Skin epidermis (tissue), 12 donors: ENCODE measurements around the gene UNC5B.
"Not testable (repeated sequence)": the region's sequence is repeated elsewhere in the genome, so short reads cannot be mapped to it uniquely, and the experiment has no call there.

ENCODE experiments used
- H3K27ac ChIP-seq, 21 experiments: fragments of 200-600 bp; sonication (generic) in 11 of 21; one replicate each; pipeline ENCODE4 v1.5.0; 2020; ENCODE audit warnings: mild to moderate bottlenecking in 3 of 21, inconsistent platforms in 2 of 21, moderate library complexity in 2 of 21
- H3K4me3 ChIP-seq, 7 experiments: fragments of 200-600 bp; sonication (generic) in 2 of 7; one replicate each; pipeline ENCODE4 v1.5.0; 2020; ENCODE audit warnings: inconsistent platforms in 2 of 7, mild to moderate bottlenecking in 2 of 7, moderate library complexity in 1 of 7

The UNC5B gene

DNA sequence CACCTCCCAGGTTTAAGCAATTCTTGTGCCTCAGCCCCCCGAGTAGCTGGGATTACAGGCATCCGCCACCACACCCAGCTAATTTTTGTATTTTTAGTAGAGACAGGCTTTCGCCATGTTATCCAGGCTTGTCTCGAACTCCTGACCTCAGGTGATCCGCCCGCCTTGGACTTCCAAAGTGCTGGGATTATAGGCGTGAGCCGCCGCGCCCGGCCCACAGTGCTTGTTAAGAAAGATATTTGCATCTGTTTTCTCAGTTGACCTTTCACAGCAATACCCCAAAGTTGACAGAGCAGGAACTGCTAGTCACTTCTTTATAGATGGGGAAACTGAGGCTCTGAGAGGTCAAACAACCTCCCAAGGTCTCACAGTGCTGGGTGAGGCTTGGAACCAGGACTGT is 60.6 kb downstream of the UNC5B start:
- H3K4me3 ChIP-seq, H3K27ac ChIP-seq: not testable (repeated sequence)

DNA sequence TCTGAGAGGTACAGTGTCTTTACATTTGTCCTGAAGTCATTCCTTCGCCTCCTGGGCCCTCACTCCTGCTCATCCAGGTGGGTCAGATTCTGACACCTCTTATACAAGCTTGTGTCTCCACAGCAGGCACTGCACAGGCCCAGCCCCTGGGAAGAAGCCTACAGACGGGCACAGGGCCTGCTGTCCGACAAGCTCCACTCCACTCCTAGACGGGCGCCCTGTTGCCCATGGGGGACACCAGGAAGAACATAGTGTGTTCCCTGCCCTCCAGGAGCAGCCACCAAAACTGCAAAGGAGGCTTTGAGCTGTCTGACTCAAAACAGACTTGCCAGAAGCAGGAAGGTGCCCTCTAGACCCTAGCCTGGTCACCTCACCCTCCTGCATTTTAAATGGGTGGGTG is 61.1 kb downstream of the UNC5B start:
- Histone ChIP-seq H3K27ac (no peak overlapping the region), H3K4me3 (no peak overlapping the region)

GRCh38 chr10:71274901-71275796 is 62.8 kb downstream of the UNC5B start:
- Histone ChIP-seq H3K27ac (no peak overlapping the region), H3K4me3 (no peak overlapping the region)

DNA sequence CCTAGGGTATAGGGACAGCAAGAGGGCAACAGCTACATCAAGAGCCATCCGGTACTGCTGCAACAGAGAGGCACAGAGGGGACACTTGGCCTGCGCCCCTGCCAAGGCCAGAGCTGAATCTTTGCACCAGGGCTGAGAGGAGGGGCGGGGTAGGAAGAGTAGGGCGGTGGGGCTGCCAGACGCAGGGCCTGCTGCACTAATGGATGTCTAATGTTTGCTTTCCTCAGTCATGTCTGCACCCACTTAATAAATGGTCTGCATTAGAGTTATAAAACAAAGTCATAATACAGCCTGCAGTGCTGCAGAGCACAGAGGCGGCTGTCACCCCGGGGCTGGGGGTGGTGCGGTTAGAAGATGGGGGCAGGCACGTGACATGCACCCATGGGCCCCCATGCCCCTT is 64.5 kb downstream of the UNC5B start:
- no peak overlapping the region for H3K27ac ChIP-seq
- no peak overlapping the region for H3K4me3 ChIP-seq

DNA sequence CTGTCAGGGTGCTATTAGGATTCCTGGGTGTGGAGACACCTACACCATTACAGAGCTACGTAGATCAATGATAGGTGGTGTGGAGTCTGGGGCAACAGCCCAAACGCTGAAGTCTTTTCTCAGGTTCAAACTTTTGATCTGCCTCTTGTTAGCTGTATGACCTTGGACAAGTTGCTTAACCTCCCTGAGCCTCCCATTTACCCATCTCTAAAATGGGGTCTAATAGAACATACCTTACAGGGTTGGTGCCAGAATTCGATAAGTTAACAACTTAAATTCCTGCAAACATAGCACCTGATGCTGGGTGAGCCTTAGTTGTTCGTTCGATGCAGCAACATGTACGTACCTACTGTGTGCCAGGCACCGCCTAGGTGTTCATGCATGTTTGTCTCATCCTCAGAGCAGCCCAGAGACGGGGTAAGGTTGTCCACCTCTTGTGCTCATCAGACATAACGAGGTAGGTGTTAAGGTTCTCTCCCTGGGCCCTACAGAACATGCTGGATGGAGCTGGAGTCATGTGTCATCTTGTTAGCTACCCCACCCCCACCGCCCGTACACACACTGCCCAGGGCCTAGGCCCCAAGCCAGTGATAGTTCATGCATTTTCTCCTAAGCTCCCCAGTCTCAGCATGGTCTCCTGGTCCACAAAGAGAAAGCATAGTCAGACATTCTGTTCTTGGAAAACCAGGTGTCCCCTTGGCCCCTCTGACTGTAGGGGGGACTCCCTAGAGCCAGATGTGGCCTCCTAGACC is 65.7 kb downstream of the UNC5B start:
- no peak overlapping the region for H3K4me3 ChIP-seq
- H3K27ac ChIP-seq, result no peak overlapping the region

DNA sequence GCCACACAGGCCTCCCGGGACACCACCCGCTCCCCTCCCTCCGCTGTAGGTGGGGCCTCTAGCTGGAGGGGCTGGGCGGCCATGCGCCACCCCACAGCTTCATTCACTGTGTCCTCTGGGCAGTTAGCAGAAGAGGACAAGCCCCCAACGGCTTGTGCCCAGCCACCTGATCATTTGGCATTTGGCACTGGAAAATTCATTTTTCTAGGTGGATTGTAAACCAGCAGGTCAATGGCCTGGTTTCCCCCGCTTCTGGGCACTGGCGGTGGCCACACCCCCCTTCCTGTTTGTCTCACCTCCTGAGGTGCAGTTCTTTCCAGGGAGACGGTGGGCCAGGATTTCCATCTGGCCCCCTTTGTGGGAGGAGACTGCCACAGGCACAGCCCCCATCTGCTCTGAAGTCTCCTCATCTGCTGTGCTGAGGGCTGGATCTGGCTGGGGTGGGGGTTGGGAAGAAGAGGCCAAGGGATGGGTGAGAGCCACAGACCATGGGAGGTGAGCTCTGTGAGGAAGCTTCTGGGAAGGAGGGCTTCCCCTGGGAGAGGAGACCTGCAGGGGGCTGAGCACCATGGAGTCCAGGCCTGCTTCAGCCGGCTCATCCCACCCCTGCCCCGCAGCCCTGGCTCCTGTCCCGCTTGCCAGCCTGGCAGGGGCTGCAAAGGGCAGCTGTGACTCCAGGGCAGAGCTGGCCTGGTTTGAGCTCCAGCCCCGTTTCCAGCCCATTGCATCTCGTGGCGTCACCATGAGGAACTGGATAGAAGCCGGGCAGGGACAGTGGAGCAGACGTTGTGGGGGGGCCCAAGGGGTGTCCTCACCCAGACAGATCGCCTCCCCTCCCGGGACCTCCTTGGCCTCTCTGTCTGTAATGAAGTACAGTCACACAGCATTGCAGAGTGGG is 66.6 kb downstream of the UNC5B start:
- Histone ChIP-seq H3K27ac (no peak overlapping the region), H3K4me3 (no peak overlapping the region)

GRCh38 chr10:71279590-71280170 is 67.3 kb downstream of the UNC5B start:
- Histone ChIP-seq H3K27ac (no peak overlapping the region), H3K4me3 (no peak overlapping the region)

DNA sequence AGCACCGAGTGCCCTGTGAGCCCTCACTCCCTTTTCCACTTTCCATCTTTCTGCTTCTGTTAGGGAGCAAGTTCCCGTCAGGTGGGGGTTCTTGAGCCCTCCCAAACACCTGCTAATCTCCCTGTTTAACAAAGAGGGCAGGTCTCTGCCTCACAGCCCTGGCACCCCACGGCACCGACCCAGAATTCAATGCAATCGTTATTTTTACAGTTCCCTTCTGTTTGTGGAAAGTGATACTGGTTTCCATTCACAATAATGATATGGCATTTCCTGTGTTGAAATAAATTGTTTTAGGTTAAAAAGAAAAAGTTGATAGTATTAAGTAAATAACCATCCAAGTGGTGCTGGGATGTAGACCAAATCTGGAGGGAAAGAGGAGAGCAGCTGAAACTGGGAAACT is 67.8 kb downstream of the UNC5B start:
- no peak overlapping the region for H3K27ac ChIP-seq
- H3K4me3 ChIP-seq, result no peak overlapping the region

DNA sequence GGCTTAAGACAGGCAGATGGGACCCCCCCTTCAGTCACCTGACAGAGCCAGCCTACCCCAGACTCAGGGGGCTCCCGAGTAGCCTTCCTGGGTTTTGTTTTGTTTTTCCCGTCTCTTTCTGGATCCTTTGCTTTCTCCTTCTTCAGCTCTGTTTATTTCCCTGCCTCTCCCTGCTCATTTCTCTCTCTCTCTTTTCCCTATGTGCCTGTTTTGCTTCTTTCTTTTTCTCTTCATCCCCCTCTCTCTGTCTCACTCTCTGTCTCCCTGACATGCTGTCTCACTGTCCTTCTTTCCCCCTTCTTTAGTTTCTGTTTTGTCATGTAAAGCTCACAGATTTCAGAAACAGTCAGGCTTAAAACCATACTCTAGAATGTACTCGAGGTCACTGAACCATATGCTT is 68.5 kb downstream of the UNC5B start:
- no peak overlapping the region for H3K27ac ChIP-seq
- no peak overlapping the region for H3K4me3 ChIP-seq

GRCh38 chr10:71281646-71282322 is 69.4 kb downstream of the UNC5B start:
- no peak overlapping the region for H3K27ac ChIP-seq
- H3K4me3 ChIP-seq, result no peak overlapping the region

- no peak overlapping the region for H3K4me3 ChIP-seq
- no peak overlapping the region for H3K27ac ChIP-seq
Measured at GRCh38 chr10:71282323-71282680, 69.9 kb downstream of the UNC5B start.

DNA sequence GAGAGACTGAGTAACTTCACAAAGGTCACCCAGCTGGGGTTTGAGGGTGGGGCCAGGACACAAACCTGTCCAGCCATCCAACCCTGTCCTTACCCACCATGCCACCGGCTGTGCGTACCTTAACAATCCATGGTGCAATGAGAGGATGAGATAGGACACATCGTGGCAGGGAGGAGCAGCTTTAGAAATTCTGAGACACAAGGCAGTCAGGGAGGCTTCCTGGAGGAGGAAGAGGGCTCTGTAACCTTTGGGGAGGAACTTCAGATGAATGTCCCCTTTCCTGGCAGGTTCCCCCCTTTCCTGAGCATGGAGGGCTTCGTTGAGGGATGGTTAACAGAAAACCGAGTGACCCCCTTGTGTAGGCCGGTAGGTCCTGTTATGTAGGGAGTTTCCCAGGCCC is 71.0 kb downstream of the UNC5B start:
- Histone ChIP-seq H3K4me3 (no peak overlapping the region), H3K27ac (no peak overlapping the region)

DNA sequence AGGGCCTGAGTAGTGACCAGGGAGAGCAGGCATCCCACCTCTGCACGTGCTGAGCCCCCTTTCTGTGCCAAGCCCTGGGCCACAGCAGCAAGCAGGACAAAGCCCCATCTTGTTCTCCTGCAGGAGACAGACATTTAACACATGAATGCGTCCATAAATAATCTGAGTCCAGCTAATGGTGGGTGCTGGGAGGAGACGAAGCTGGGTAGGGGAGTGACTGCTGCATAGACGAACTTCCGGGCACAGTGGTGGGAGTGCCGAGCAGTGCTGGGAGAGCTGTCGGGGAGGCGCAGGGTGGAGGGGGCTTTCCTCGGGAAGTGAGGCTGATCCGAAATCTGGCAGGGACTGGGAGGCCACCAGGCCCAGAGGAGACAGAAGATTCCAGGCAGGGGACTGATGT is 71.5 kb downstream of the UNC5B start:
- Histone ChIP-seq H3K27ac (no peak overlapping the region), H3K4me3 (no peak overlapping the region)

DNA sequence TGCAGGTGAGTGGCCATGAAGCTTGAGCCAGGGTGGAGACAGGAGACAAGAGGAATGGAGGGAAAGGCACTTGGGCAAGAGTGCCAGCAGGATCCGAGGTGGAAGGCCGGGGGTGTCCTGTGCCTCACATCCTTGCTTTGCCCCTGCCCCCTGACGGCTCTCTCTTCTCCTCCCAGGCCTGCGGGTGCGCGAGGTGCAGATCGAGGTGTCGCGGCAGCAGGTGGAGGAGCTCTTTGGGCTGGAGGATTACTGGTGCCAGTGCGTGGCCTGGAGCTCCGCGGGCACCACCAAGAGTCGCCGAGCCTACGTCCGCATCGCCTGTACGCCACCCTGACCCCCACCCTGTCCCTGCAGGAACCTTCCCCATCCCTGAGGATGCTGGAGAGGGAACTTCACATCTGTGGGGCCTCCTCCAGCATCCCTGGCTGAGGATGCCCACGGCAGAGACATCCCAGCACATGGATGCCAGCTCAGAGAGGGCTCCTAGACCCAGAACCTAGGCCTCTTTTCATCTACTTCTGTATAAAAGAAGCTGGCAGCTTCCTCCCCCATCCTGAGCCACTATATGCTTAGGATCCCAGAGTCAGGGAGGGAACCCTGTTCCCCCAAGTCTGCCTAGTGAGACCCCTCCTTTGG is 72.3 kb downstream of the UNC5B start:
- Histone ChIP-seq H3K4me3 (no peak overlapping the region), H3K27ac (no peak overlapping the region)

DNA sequence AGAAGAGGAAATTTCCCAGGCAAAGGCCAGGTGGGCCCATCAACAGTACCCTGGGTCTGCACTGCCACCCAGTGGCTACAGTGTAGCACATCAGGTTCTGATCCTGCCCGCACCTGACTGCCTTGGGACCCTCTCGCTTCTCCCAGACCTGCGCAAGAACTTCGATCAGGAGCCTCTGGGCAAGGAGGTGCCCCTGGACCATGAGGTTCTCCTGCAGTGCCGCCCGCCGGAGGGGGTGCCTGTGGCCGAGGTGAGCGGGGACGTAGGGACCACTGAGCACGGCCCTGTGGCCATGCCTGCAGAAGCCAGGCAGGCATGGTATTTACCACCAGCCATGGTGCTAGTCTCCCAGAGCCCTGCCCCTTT is 72.8 kb downstream of the UNC5B start:
- no peak overlapping the region for H3K27ac ChIP-seq

DNA sequence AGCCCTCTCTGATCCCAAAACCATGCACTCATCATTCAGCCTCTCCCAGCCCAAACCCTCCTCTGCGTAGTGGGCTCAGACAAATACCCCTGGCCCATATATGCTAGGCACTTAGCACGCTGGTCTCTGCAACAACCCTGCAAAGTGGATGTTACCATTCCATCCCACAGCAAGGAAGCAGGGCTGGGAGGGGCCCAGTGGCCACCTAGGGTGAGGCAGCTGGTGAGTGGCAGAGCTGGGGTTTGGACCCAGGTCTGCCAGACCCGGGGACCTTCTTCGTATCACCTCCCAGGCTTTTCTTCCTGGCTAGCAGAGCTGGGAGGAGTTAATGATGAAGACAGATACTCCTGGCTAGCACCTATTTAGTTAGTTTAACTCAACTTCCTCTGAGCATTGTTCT is 73.6 kb downstream of the UNC5B start:
- Histone ChIP-seq H3K27ac (no peak overlapping the region), H3K4me3 (no peak overlapping the region)

More for the DNA sequence above, 72.8 kb downstream of the UNC5B start:
- H3K4me3 ChIP-seq, result no peak overlapping the region

DNA sequence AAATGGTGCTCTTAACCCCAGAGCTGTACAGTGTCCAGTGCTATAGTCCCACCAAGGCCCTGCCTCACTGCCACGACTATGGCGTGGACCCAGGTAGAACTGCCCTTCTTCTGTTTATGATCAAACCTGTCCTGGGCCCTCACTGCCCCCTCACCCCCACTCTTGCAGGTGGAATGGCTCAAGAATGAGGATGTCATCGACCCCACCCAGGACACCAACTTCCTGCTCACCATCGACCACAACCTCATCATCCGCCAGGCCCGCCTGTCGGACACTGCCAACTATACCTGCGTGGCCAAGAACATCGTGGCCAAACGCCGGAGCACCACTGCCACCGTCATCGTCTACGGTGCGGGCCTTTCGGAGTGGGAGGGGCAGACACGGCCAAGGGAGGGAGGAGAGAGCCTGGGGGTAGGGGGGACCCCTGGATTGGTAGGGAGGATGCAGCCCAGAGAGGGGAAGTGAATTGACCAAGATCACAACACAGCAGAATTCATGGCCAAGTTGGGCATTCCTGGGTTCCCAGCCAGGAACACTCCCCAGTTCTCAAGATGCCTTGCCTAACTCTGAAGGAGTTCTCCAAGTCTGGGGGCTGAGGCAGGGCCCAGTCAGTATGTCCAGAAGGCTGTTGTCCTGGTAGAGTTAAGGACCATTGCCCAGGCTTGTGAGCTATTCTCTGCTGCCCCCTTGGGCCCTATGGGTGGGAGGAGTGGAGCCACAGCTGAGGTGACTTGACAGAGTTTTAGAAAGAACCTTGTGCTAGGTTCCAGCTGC is 74.3 kb downstream of the UNC5B start:
- no peak overlapping the region for H3K27ac ChIP-seq
- H3K4me3 ChIP-seq, result no peak overlapping the region

- Histone ChIP-seq H3K4me3 (no peak overlapping the region), H3K27ac (no peak overlapping the region)
Measured at GRCh38 chr10:71287456-71287855, 75.1 kb downstream of the UNC5B start.
